ENCODE measurements around the gene NHP2.
"Not testable (repeated sequence)": the region's sequence is repeated elsewhere in the genome, so short reads cannot be mapped to it uniquely, and the experiment has no call there.

Gene NHP2

GRCh38 chr5:178170455-178170854, 16.8 kb upstream of the NHP2 start:
- no peak for DNase-seq

GRCh38 chr5:178165581-178165980, 11.9 kb upstream of the NHP2 start:
- DNase-seq = no peak

GRCh38 chr5:178163772-178164735, 10.4 kb upstream of the NHP2 start:
- DNase-seq = peak; percentile 39

GRCh38 chr5:178162481-178162880, 8.8 kb upstream of the NHP2 start:
- no peak for DNase-seq

GRCh38 chr5:178160176-178160575, 6.5 kb upstream of the NHP2 start:
- DNase-seq = no peak

GRCh38 chr5:178155065-178155464, 1.4 kb upstream of the NHP2 start:
- no peak for DNase-seq

- DNase-seq = no peak
These were observed 917 bp downstream of the NHP2 start for GRCh38 chr5:178152491-178153444.

GRCh38 chr5:178150977-178151734, 2.5 kb downstream of the NHP2 start:
- no peak for DNase-seq

GRCh38 chr5:178149199-178149932, 4.3 kb downstream of the NHP2 start:
- DNase-seq = no peak

GRCh38 chr5:178147406-178147805, 6.3 kb downstream of the NHP2 start:
- DNase-seq = no peak

GRCh38 chr5:178145965-178146820, 7.5 kb downstream of the NHP2 start:
- DNase-seq = peak; percentile 34

- no peak for DNase-seq
These were observed 9.8 kb downstream of the NHP2 start for GRCh38 chr5:178143901-178144300.

GRCh38 chr5:178143246-178143645, 10.4 kb downstream of the NHP2 start:
- DNase-seq = no peak

- no peak for DNase-seq
These were observed 11.0 kb downstream of the NHP2 start for GRCh38 chr5:178142642-178143041.

GRCh38 chr5:178141550-178141949, 12.1 kb downstream of the NHP2 start:
- DNase-seq = no peak

- DNase-seq = no peak
These were observed 15.7 kb downstream of the NHP2 start for GRCh38 chr5:178137991-178138390.

- DNase-seq = no peak
These were observed 16.7 kb downstream of the NHP2 start for GRCh38 chr5:178136990-178137389.

- no peak for DNase-seq
These were observed 22.2 kb downstream of the NHP2 start for GRCh38 chr5:178131446-178131996.

GRCh38 chr5:178130576-178131445, 22.9 kb downstream of the NHP2 start, which contains the start of gene RMND5B:
TSS of gene RMND5B (plus strand) at chr5:178131014. CDS start at chr5:178138120, 7,106 bp downstream.
- peak; percentile 53 for DNase-seq

GRCh38 chr5:178130234-178130575, 23.5 kb downstream of the NHP2 start:
- DNase-seq = not testable (repeated sequence)

Data from kidney glomerular epithelial cell (primary cell).